NCI-H2029 treated with DMSO at 0.1 percent for 48 hours (cell line): ENCODE data around the gene FNDC3B.

Experiments used
- DNase-seq: peaks from one replicate; lab custom pipeline; 2025; lab: John Stamatoyannopoulos, UW

FNDC3B gene

GRCh38 chr3:172113710-172114109 lies 74.3 kb downstream of the FNDC3B start:
- DNase-seq: no peak

GRCh38 chr3:172115059-172115458 lies 75.7 kb downstream of the FNDC3B start:
- no peak for DNase-seq

- DNase-seq: no peak
These were observed 76.4 kb downstream of the FNDC3B start for GRCh38 chr3:172115787-172116186.

GRCh38 chr3:172118019-172118418 lies 78.6 kb downstream of the FNDC3B start:
- no peak for DNase-seq

- no peak for DNase-seq
These were observed 80.0 kb downstream of the FNDC3B start for GRCh38 chr3:172119266-172119969.

- DNase-seq: no peak
These were observed 81.5 kb downstream of the FNDC3B start for GRCh38 chr3:172120912-172121311.

GRCh38 chr3:172121981-172122380 lies 82.6 kb downstream of the FNDC3B start:
- no peak for DNase-seq

- no peak for DNase-seq
These were observed 84.9 kb downstream of the FNDC3B start for GRCh38 chr3:172124271-172124670.

GRCh38 chr3:172125053-172125452 lies 85.7 kb downstream of the FNDC3B start:
- no peak for DNase-seq

- no peak for DNase-seq
These were observed 86.6 kb downstream of the FNDC3B start for GRCh38 chr3:172125963-172126457.

GRCh38 chr3:172126741-172127140 lies 87.4 kb downstream of the FNDC3B start:
- no peak for DNase-seq

GRCh38 chr3:172127141-172127540 lies 87.8 kb downstream of the FNDC3B start:
- no peak for DNase-seq

- no peak for DNase-seq
These were observed 88.7 kb downstream of the FNDC3B start for GRCh38 chr3:172127929-172128580.

GRCh38 chr3:172128858-172129257 lies 89.5 kb downstream of the FNDC3B start:
- DNase-seq: no peak

GRCh38 chr3:172129498-172129849 lies 90.1 kb downstream of the FNDC3B start:
- no peak for DNase-seq

- DNase-seq: no peak
These were observed 90.7 kb downstream of the FNDC3B start for GRCh38 chr3:172129850-172130716.

- no peak for DNase-seq
These were observed 91.3 kb downstream of the FNDC3B start for GRCh38 chr3:172130717-172131050.

- no peak for DNase-seq
These were observed 92.4 kb downstream of the FNDC3B start for GRCh38 chr3:172131746-172132145.

GRCh38 chr3:172132159-172132586 lies 92.8 kb downstream of the FNDC3B start:
- no peak for DNase-seq

- no peak for DNase-seq
These were observed 93.4 kb downstream of the FNDC3B start for GRCh38 chr3:172132721-172133311.

- no peak for DNase-seq
These were observed 94.5 kb downstream of the FNDC3B start for GRCh38 chr3:172133838-172134237.

GRCh38 chr3:172134352-172134751 lies 95.0 kb downstream of the FNDC3B start:
- no peak for DNase-seq
